Esophagus (tissue), 2 donors: ENCODE measurements around the gene ABCA13. TPM values are rescaled to one million over a fixed set of nuclear protein-coding genes. Genes with fewer than 3 reads are reported as not detected.
"Not testable (repeated sequence)": the region's sequence is repeated elsewhere in the genome, so short reads cannot be mapped to it uniquely, and the experiment has no call there.

ENCODE experiments used
- H3K27ac ChIP-seq, 2 donors: one replicate each; pipeline ENCODE4 v1.5.1; 2013; ENCODE audit warnings: low read depth in 2 of 2, mild to moderate bottlenecking in 2 of 2, inconsistent platforms in 1 of 2, low read length in 1 of 2, moderate library complexity in 1 of 2
- H3K27me3 ChIP-seq, 2 donors: one replicate each; pipeline ENCODE4 v1.6.1; 2013; ENCODE audit warnings: low read length in 2 of 2, control low read depth in 1 of 2, mild to moderate bottlenecking in 1 of 2; ENCODE audit not compliant: insufficient read depth in 2 of 2, control insufficient read depth in 1 of 2
- H3K36me3 ChIP-seq, 2 donors: one replicate each; pipeline ENCODE4 v1.6.1; 2013; ENCODE audit warnings: low read length in 1 of 2; ENCODE audit not compliant: control insufficient read depth in 2 of 2, insufficient read depth in 2 of 2
- H3K4me1 ChIP-seq, 2 donors: one replicate each; pipeline ENCODE4 v1.6.1; 2013; ENCODE audit warnings: low read length in 1 of 2; ENCODE audit not compliant: control insufficient read depth in 2 of 2, insufficient read depth in 2 of 2
- H3K4me3 ChIP-seq, 2 donors: one replicate each; pipeline ENCODE4 v1.5.1; 2013; ENCODE audit warnings: low read length in 2 of 2, mild to moderate bottlenecking in 2 of 2, low read depth in 1 of 2, moderate library complexity in 1 of 2
- H3K9me3 ChIP-seq, 2 donors: one replicate each; pipeline ENCODE4 v1.6.1; 2013; ENCODE audit warnings: mild to moderate bottlenecking in 2 of 2, low read depth in 1 of 2, low read length in 1 of 2, moderate library complexity in 1 of 2; ENCODE audit not compliant: control insufficient read depth in 2 of 2, insufficient read depth in 1 of 2
- WGBS, 2 donors: extraction: QIAGEN DNeasy Blood & Tissue Kit; methylation state at CpG; one replicate each; pipeline ENCODE4 v1.1.7; 2013; 5-methylcytosine and 5-hydroxymethylcytosine counted together
- polyA plus RNA-seq, 2 donors: library from polyadenylated mRNA; stranded (reverse); fragments of 200-250 nt; gene quantifications; one replicate each; pipeline ENCODE4 v1.2.3, GENCODE V29; 2013
- donor health status: healthy with polysubstance abuse.
- donor health status: Bipolar disorder and iron deficiency.

ABCA13 gene
- polyA plus RNA-seq: 1 to 10 TPM in 1 of 2 donors, under 1 TPM in 1; 0.49 to 1.6 TPM

GRCh38 chr7:48171202-48171601 lies at the start of gene ABCA13:
ABCA13 (plus strand) TSS chr7:48171458; CDS start chr7:48171484, 26 bp downstream.
- 50 to 57% methylated on average over 4 of the region's 4 CpGs for WGBS, 2 donors
- H3K4me3 ChIP-seq: no peak within 1 kb of the TSS
- H3K27me3 ChIP-seq: no peaks in the 10 kb centered on the region
- H3K9me3 ChIP-seq: no peaks in the 10 kb centered on the region
- H3K27ac ChIP-seq: peak within 1 kb of the TSS in 1 of 2 donors; percentile 17
- peaks cover 0 to 2% of the 10 kb centered on the region in 2 donors for H3K4me1 ChIP-seq
- H3K36me3 ChIP-seq: no peaks in the 10 kb centered on the region

GRCh38 chr7:48126037-48126436 lies 45.2 kb upstream of the ABCA13 start:
- H3K27me3 ChIP-seq: no peaks in the 10 kb centered on the region
- H3K4me3 ChIP-seq: no peak overlapping the region
- 85 to 90% methylated on average over 2 of the region's 2 CpGs for WGBS, 2 donors
- no peaks in the 10 kb centered on the region for H3K4me1 ChIP-seq
- H3K27ac ChIP-seq: no peak overlapping the region
- no peaks in the 10 kb centered on the region for H3K9me3 ChIP-seq
- no peaks in the 10 kb centered on the region for H3K36me3 ChIP-seq

- no peaks in the 10 kb centered on the region for H3K36me3 ChIP-seq
- no peaks in the 10 kb centered on the region for H3K9me3 ChIP-seq
- H3K27me3 ChIP-seq: no peaks in the 10 kb centered on the region
- H3K4me1 ChIP-seq: no peaks in the 10 kb centered on the region
- no peak overlapping the region for H3K4me3 ChIP-seq
- no peak overlapping the region for H3K27ac ChIP-seq
These were observed 40.6 kb upstream of the ABCA13 start for GRCh38 chr7:48130658-48131108.

GRCh38 chr7:48132792-48133191 lies 38.5 kb upstream of the ABCA13 start:
- no peaks in the 10 kb centered on the region for H3K36me3 ChIP-seq
- H3K4me3 ChIP-seq: no peak overlapping the region
- H3K27me3 ChIP-seq: no peaks in the 10 kb centered on the region

GRCh38 chr7:48139459-48139858 lies 31.8 kb upstream of the ABCA13 start:
- no peaks in the 10 kb centered on the region for H3K36me3 ChIP-seq
- 63 to 75% methylated on average over 3 of the region's 3 CpGs for whole genome bisulfite sequencing, 2 donors
- H3K4me3 ChIP-seq: no peak overlapping the region
- H3K27me3 ChIP-seq: no peaks in the 10 kb centered on the region
- H3K4me1 ChIP-seq: no peaks in the 10 kb centered on the region
- no peak overlapping the region for H3K27ac ChIP-seq
- H3K9me3 ChIP-seq: no peaks in the 10 kb centered on the region

More at GRCh38 chr7:48132792-48133191, 38.5 kb upstream of the ABCA13 start:
- Histone ChIP-seq H3K27ac (no peak overlapping the region), H3K9me3 (no peaks in the 10 kb centered on the region), H3K4me1 (no peaks in the 10 kb centered on the region)

- WGBS, 2 donors: 48 to 54% methylated on average over 7 of the region's 7 CpGs
- Histone ChIP-seq H3K4me1 (no peaks in the 10 kb centered on the region), H3K27ac (no peak overlapping the region), H3K9me3 (no peaks in the 10 kb centered on the region), H3K36me3 (no peaks in the 10 kb centered on the region), H3K4me3 (peak overlapping the region in 1 of 2 donors; percentile 26), H3K27me3 (no peaks in the 10 kb centered on the region)
These were observed 31.1 kb upstream of the ABCA13 start for GRCh38 chr7:48140001-48140681.

GRCh38 chr7:48141521-48141920 lies 29.7 kb upstream of the ABCA13 start:
- H3K36me3 ChIP-seq: no peaks in the 10 kb centered on the region
- 37 to 38% methylated on average over 1 of the region's 1 CpG for WGBS, 2 donors
- no peak overlapping the region for H3K27ac ChIP-seq
- H3K4me1 ChIP-seq: no peaks in the 10 kb centered on the region
- H3K27me3 ChIP-seq: no peaks in the 10 kb centered on the region
- H3K4me3 ChIP-seq: no peak overlapping the region
- no peaks in the 10 kb centered on the region for H3K9me3 ChIP-seq

GRCh38 chr7:48144291-48144768 lies 26.9 kb upstream of the ABCA13 start:
- Histone ChIP-seq H3K27ac (peak overlapping the region in 1 of 2 donors; percentile 24), H3K4me1 (no peaks in the 10 kb centered on the region), H3K27me3 (no peaks in the 10 kb centered on the region), H3K4me3 (no peak overlapping the region), H3K9me3 (no peaks in the 10 kb centered on the region), H3K36me3 (no peaks in the 10 kb centered on the region)
- WGBS, 2 donors: 46 to 51% methylated on average over 4 of the region's 4 CpGs

- Histone ChIP-seq H3K9me3 (no peaks in the 10 kb centered on the region), H3K4me1 (no peaks in the 10 kb centered on the region), H3K4me3 (no peak overlapping the region), H3K27ac (peak overlapping the region; percentile 52 to 82), H3K27me3 (no peaks in the 10 kb centered on the region), H3K36me3 (no peaks in the 10 kb centered on the region)
- 63 to 80% methylated on average over 4 of the region's 4 CpGs for WGBS, 2 donors
These were observed 24.1 kb upstream of the ABCA13 start for GRCh38 chr7:48147078-48147591.

GRCh38 chr7:48147690-48148089 lies 23.6 kb upstream of the ABCA13 start:
- H3K9me3 ChIP-seq, H3K27me3 ChIP-seq, H3K4me3 ChIP-seq, H3K36me3 ChIP-seq, H3K4me1 ChIP-seq: not testable (repeated sequence)
- peak overlapping the region; percentile 52 to 79 for H3K27ac ChIP-seq
- 65 to 73% methylated on average over 7 of the region's 7 CpGs for WGBS, 2 donors
